OCI-M1 (cell line): ENCODE results near the gene UVRAG.
"Not testable (repeated sequence)": the region's sequence is repeated elsewhere in the genome, so short reads cannot be mapped to it uniquely, and the experiment has no call there.

Experiments used
- DNase-seq: peaks from one replicate; lab custom pipeline; 2025; lab: John Stamatoyannopoulos, UW

UVRAG gene

DNA sequence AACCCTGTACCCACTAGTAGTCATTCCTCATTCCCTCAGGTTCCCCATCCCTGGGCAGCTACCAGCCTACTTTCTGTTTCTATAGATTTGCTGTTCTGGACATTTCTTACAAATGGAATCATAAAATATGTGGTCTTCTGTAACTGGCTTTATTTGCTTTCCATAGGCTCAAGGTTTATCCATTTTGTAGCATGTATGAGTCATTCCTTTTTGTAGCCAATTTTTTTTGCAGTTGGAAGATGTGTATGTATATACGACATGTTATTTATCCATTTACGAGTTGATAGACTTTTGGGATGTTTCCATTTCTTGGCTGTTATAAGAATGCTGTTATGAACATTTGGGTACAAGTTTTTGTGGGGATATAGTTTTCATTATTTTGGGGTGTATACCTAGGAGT lies 260.7 kb downstream of the UVRAG start:
- DNase-seq: no peak

GRCh38 chr11:76076253-76076652 lies 261.2 kb downstream of the UVRAG start:
- DNase-seq: not testable (repeated sequence)

- no peak for DNase-seq
Measured at GRCh38 chr11:76076749-76077148, 261.7 kb downstream of the UVRAG start.

GRCh38 chr11:76077575-76078150 lies 262.7 kb downstream of the UVRAG start:
- peak; percentile 64 for DNase-seq

- DNase-seq: not testable (repeated sequence)
Measured at GRCh38 chr11:76081084-76081483, 266.1 kb downstream of the UVRAG start.

DNA sequence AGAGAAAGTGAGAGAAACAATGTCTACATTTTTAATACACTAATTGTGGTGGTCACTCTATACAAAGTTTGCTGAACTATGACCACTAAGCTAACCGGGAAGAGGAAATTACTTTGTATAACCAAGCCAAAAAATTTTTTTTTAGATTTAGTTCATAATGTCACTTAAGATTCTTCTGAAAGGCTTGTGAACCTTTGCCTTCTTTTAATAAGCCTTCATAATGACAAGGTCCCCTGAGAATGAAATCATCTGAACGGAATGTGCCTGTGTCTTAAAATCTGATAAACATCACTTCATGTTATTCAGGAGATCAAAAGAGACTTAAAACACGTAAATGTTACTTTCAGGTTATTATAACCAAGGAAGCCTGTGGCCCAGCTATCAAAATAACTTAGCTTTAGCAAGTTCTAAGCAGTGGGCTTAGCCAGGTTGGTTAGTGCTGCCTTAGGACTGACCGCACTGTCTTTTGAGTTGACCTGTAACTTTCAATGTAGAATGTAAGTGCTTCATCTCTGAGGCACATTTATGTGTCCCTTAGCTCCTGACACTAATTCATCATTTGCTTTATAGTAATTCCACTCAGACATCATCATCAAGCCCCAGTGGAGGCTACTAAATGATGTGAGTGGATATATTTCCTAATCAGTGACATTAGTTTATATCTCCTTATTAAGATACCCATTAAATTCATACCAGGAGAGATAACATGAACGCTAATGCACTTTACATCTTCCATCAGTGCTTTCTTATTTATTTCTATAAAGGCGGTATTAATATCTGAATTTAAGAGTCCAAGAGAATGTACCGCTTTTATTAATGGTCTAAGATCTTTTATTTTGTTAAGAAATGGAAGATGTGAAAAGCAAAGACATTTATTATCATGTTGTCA lies 268.8 kb downstream of the UVRAG start:
- DNase-seq: no peak

DNA sequence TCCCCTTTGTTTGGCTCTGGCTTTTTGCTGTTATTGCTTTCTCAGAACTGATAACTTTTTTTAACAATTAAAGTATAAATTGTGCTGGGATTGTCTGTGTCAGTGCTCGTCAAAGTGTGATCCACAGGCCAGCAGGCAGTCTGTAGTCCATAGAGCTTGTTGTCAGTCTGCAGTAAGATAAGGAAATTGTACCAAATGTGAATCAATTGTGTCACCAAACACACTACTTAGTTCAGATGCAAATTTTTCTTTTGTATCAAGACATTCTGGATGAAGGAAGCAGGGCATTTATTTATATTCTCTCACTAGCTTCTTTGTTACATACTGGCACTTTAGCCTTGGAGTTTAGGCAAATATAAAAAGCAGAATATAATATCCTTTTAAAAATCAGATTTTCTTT lies 270.3 kb downstream of the UVRAG start:
- no peak for DNase-seq

- DNase-seq: no peak
Measured at GRCh38 chr11:76086743-76087635, 272.0 kb downstream of the UVRAG start.

GRCh38 chr11:76087749-76088148 lies 272.7 kb downstream of the UVRAG start:
- no peak for DNase-seq

DNA sequence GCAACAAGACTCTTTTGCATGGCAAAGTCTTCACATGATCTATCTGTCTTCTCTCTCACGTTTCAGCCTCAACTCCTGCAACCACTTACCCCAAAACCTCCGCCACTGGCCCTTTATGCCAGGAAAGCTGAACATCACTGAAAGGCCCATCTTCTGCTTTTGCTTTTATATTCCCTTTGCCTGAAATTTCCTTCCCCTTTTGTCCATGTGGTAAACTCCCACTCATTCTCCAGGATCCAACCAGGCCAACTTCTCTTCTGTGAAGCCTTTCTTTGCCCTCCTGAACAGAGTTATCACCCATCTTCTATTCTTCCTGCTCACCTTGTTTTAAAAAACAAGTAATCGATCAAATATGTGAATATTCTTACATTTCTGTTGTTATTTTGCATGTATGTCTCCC lies 273.5 kb downstream of the UVRAG start:
- no peak for DNase-seq

DNA sequence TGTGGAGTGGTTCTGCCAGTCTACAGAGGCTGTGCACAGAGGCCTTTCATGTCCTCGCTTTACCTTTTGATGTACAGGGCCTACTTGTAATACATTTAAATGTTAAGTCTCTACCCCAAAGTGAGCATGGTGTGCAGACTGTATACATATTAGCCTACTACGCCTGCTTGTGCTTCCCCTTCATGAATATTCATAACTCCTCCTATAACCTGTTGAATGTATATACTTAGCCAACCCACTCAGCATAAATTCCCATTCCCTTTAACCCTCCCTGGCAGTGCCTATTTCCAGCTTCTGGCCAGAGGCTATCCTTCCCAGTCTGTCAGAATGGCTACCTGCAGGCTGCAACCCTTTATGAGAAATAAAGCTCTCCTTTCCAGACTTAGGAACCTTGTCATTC lies 275.2 kb downstream of the UVRAG start:
- DNase-seq: peak; percentile 59

DNA sequence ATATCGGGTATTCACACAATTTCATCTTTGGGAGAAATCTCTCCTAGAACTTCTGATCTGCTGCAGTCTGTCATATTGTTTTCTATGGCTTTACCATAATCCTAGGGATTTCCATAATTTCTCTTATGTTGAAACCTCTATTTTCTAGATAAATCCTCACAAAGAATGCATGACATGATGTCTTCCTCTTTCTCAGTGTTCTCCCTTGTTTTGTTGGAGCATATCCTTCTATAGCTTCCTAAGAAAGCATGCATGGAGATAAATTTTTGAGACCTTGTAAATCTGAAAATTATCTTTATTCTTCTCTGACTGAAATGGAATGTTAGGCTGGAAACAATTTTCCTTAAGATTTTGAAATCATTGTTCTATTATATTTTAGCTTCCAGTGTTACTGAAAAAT lies 275.8 kb downstream of the UVRAG start:
- no peak for DNase-seq

DNA sequence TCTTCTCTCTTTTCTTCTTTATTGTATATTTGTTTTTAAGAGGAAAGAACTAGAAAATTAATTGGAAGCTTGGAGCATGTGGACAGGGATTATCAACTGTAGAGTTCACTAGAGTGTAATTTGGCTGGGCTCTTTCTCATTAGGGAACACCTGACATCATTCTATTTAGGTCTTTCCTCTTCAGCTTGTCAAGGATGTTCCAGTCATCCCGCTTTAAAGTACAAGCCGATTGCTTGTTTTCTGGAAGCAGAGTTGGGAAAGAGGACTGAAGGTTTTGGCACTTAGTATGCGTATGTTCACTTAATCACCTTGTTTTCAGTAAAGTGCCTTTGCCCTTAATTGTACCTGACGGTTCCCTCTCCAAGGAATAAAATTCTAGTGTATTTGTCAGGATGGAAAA lies 279.7 kb downstream of the UVRAG start:
- no peak for DNase-seq

DNA sequence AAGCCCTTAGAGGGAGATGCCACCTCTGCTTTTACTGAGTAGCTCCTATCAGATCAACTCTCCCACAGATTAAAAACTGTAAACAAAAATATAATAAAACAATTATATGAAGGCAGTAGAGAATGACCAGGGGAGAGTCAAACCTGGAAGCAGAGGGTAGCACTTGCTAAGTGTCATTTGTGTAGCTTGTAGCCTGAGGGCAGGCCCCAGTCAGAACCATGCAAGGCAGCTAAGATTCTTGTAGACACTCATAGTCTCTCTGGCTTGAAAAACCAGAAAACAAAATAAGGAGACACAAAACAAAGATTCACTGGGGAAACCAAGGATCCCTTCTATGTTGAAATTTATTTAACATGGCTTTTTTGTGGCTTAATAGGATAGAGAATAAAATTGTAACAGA lies 280.9 kb downstream of the UVRAG start:
- no peak for DNase-seq

- DNase-seq: no peak
Measured at GRCh38 chr11:76096552-76096951, 281.5 kb downstream of the UVRAG start.

DNA sequence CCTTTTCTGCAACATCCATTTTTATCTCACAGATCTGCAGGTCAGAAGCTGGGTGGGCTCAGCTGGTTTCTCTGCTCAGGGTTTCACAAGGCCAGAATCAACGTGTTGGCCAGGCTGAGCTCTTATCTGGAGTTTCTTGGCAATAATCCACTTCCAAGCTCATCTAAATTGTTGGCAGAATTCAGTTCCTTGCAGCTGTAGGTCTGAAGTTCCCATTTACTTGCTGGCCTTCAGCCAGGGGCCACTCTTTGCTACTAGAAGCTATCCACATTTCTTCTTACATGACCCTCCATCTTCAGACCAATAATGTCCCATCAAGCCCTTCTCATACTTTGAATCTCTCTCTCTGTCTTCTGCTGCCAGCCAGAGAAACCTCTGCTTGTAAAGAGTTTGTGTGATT lies 287.8 kb downstream of the UVRAG start:
- DNase-seq: peak; percentile 91

DNA sequence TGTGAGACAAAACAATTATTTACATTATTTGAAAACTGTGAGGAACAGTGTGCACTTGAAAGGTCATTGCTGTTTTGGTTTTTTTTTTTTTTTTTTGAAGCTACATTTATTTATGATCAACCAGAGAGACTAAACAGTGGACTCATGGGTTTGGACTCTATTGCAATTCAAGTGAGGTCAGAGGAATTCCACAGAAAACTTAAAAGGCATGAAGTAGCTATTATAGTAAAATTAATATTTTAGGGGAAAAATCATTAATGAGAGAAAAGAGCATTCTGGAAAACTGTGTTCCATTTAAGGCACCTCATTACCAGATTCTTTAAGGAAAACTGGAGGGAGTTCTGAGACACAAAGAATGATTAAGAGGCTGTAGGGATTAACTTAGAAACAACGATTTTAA lies 288.4 kb downstream of the UVRAG start:
- no peak for DNase-seq

- no peak for DNase-seq
Measured at GRCh38 chr11:76104285-76104684, 289.3 kb downstream of the UVRAG start.

DNA sequence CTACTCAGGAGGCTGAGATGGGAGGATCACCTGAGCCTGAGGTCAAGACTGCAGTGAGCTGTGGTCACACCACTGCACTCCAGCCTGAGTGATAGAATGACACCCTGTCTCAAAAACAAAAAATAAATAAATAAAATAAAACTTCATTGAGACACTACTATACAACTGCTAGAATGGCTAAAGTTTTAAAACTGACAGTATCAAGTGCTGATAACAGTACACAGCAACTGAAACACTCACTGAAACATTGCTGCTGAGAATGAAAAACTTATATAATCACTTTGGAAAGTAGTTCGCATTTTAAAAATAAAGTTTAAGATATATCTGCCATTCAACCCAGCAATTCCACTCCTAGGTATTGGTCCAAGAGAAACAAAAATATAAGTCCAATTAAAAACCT lies 290.6 kb downstream of the UVRAG start:
- no peak for DNase-seq

- DNase-seq: no peak
Measured at GRCh38 chr11:76107971-76108370, 293.0 kb downstream of the UVRAG start.

DNA sequence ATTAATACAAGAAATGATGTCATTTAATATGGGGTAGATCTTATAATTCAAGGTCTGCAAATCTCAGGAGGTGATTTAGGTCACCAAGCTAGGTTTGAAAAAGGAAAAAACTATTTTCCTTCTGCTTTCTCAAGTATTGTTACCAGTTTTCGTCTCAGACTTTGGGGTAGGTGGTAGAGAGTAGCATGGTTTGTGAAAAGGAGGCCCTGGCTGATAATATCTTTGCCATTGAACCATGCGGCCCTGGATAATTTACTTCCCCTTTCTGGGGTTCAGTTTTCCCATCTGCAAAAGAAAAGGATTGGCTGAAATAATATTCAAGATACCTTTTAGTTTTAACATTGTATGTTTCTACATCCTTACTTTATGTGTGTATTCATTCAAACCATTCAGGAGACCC lies 299.2 kb downstream of the UVRAG start:
- peak; percentile 96 for DNase-seq

- DNase-seq: peak; percentile 86
Measured at GRCh38 chr11:76115555-76115954, 300.5 kb downstream of the UVRAG start.

DNA sequence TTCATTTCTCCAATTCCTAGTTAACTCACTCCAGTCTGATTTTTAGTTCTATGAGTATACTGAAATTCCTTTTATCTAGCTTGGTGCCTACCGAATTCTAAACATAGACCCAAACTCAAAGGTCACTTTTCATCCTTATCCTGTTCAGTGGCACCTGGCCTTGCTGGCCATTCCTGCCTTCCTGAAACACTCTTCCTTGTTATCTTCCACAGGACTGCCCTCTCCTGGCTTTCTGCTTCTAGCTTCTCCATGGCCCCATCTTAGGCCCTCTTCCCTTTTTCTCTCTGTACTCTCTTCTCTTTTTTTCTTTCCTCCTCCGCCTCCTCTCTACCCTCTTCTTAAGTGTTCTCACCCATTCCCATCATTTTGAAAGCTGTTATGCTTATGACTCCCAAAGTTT lies 304.0 kb downstream of the UVRAG start:
- peak; percentile 63 for DNase-seq
